ENCODE data around the gene STIL. TPM values are rescaled to one million over a fixed set of nuclear protein-coding genes. Genes with fewer than 3 reads are reported as not detected.

The STIL gene
- total RNA-seq, 4 donors from 2014 or later = 3.4 to 16.3 (median 6.5) TPM

DNA sequence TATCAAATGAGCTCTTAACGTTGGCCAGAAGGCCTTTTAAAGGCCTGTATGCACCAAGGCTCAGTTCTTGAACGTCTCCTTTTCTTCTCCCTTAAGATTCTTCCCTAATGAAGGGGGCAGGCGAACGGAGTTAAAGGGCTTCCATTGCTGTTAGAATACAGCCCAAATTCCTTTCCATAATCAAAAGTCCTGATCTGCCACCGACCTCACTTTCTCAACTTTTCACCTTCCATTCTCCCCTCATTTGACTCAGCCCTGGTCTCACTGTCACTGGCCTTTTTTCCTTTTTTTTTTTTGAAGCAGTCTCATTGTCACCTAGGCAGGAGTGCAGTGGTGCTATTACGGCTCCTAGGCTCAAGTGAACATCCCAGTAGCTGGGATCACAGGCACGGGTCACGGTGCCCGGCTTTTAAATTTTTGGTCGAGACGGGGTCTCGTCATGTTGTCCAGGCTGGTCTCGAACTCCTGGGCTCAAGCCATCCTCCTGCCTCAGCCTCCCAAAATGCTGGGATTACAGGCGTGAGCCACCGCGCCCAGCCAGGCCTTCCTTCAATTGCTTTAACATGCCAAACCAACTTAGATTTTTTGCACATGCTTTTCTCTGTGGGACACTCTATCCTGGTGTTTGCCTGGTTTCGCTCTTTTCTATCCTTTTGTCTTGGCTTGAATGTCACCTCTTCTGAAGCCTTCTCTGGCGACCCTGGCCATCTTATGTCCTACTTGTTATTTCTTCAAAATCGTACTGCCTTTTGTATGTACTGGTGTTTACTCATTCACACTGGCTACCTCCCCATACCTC lies 19.0 kb upstream of the STIL start:
- Histone ChIP-seq H3K27ac (peak overlapping the region; percentile 99 to 100 (median 99)), H3K27me3 (no peaks in the 10 kb centered on the region), H3K4me3 (peak overlapping the region; percentile 19 to 98 (median 92)), H3K36me3 (no peaks in the 10 kb centered on the region), H3K4me1 (peaks cover 11 to 40% (median 33%) of the 10 kb centered on the region in 4 donors), H3K9me3 (no peaks in the 10 kb centered on the region)
- WGBS, 2 donors (ENCODE audit: low coverage in 1 of 2) = 42 to 46% methylated on average over 19 of the region's 19 CpGs
- intact Hi-C loops (cut with DNase I; ENCODE audit: low total_unique reads) (no loop called here), in situ Hi-C loops (cut with MboI; ENCODE audit: low pct_ligation_motif_present in 1 of 4, low pct_unique_long_range_greater_than_20kb in 1 of 4, low sequenced_read_pairs in 3 of 4) (no loop called here)
- DNase-seq = no peak
- TF ChIP-seq, protein P1, sequence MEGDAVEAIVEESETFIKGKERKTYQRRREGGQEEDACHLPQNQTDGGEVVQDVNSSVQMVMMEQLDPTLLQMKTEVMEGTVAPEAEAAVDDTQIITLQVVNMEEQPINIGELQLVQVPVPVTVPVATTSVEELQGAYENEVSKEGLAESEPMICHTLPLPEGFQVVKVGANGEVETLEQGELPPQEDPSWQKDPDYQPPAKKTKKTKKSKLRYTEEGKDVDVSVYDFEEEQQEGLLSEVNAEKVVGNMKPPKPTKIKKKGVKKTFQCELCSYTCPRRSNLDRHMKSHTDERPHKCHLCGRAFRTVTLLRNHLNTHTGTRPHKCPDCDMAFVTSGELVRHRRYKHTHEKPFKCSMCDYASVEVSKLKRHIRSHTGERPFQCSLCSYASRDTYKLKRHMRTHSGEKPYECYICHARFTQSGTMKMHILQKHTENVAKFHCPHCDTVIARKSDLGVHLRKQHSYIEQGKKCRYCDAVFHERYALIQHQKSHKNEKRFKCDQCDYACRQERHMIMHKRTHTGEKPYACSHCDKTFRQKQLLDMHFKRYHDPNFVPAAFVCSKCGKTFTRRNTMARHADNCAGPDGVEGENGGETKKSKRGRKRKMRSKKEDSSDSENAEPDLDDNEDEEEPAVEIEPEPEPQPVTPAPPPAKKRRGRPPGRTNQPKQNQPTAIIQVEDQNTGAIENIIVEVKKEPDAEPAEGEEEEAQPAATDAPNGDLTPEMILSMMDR (IDR thresholded peaks at IDR 0.05) = no peak
- TF ChIP-seq EP300 (IDR thresholded peaks at IDR 0.05; ENCODE audit: low read depth) (no peak), POLR2AphosphoS5 (IDR thresholded peaks at IDR 0.05) (no peak), POLR2A (IDR thresholded peaks at IDR 0.05) (no peak)

DNA sequence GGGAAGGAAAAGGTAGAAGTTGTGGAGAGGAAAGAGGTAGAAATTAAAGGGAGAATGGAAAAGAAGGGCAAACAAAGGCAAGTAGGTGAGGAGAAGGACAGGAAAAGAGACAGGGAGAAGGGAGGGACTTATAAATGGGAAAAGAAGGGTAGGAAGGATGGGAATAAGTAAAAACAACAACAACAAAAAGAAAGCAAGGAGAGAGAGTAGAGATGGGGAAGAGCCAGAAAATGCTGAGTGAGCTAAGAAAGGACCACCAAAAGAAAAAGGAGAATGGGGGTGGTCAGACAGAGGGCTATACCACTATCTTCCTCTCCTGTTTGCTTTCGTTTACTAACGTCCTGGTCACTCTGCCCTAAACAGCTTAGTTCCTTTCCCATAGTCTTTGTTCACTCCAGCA lies 17.9 kb upstream of the STIL start:
- H3K4me1 ChIP-seq = peaks cover 11 to 35% (median 31%) of the 10 kb centered on the region in 4 donors
- WGBS, 2 donors (ENCODE audit: low coverage in 1 of 2) = 72 to 88% methylated on average over 2 of the region's 2 CpGs
- H3K36me3 ChIP-seq = no peaks in the 10 kb centered on the region
- H3K9me3 ChIP-seq = no peaks in the 10 kb centered on the region
- TF ChIP-seq POLR2A (IDR thresholded peaks at IDR 0.05) (no peak), POLR2AphosphoS5 (IDR thresholded peaks at IDR 0.05) (no peak), EP300 (IDR thresholded peaks at IDR 0.05; ENCODE audit: low read depth) (no peak)
- TF ChIP-seq, protein P1 (IDR thresholded peaks at IDR 0.05) = no peak
- no peak overlapping the region for H3K4me3 ChIP-seq
- H3K27me3 ChIP-seq = no peaks in the 10 kb centered on the region
- in situ Hi-C loops (cut with MboI; ENCODE audit: low pct_ligation_motif_present in 1 of 4, low pct_unique_long_range_greater_than_20kb in 1 of 4, low sequenced_read_pairs in 3 of 4) (no loop called here), intact Hi-C loops (cut with DNase I; ENCODE audit: low total_unique reads) (no loop called here)
- H3K27ac ChIP-seq = peak overlapping the region in 3 of 4 donors; percentile 99 to 100 (median 99)
- no peak for DNase-seq

DNA sequence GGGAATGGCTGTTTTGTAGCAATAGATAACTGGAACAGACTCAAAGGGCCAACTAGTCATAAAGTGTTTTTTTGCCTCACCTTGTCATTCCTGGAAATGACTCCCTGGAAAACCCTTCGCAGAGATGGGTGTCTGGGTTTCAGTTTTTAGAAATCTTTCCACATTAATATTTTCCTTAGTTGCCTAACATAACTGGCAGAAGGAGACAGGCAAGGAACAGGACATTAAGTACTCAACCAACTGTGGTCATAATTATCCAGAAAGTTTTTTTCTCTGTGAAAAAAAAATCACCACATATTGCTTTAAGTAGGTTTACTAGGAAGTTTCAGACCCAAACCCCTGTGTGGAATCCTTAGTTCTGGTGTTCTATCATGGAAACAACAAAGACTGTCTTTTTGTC lies 16.3 kb upstream of the STIL start:
- no peak for DNase-seq
- peaks cover 11 to 28% (median 21%) of the 10 kb centered on the region in 4 donors for H3K4me1 ChIP-seq
- H3K9me3 ChIP-seq = no peaks in the 10 kb centered on the region
- intact Hi-C loops (cut with DNase I; ENCODE audit: low total_unique reads) = no loop called here
- H3K4me3 ChIP-seq = no peak overlapping the region
- H3K36me3 ChIP-seq = no peaks in the 10 kb centered on the region
- 63 to 75% methylated on average over 1 of the region's 1 CpG for WGBS, 2 donors (ENCODE audit: low coverage in 1 of 2)
- TF ChIP-seq, protein P1 (IDR thresholded peaks at IDR 0.05) = no peak
- TF ChIP-seq POLR2AphosphoS5 (IDR thresholded peaks at IDR 0.05) (no peak), POLR2A (IDR thresholded peaks at IDR 0.05) (no peak), EP300 (IDR thresholded peaks at IDR 0.05; ENCODE audit: low read depth) (no peak)
- in situ Hi-C loops (cut with MboI; ENCODE audit: low pct_ligation_motif_present in 1 of 4, low pct_unique_long_range_greater_than_20kb in 1 of 4, low sequenced_read_pairs in 3 of 4) = no loop called here
- H3K27ac ChIP-seq = no peak overlapping the region
- no peaks in the 10 kb centered on the region for H3K27me3 ChIP-seq

DNA sequence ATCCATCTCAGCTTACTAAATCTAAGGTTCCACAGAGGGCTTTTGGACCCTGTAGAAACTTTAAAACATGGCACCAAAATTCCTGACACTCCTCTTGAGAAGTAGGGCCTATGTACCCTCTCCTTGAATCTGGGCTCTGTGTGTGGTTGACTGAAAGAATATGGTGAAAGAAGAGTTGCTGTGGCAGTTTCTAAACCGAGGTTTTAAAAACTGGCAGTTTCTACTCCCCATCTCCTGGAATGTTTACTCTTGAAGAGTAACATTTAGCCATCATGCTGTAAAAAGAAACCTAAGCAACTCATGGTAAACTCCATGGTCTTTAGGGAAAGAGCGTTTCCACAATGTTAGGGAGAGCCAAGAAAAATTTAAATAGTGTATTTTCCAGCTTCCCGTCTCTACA lies 15.0 kb upstream of the STIL start:
- no peaks in the 10 kb centered on the region for H3K27me3 ChIP-seq
- no peaks in the 10 kb centered on the region for H3K36me3 ChIP-seq
- H3K9me3 ChIP-seq = no peaks in the 10 kb centered on the region
- TF ChIP-seq, protein P1 (IDR thresholded peaks at IDR 0.05) = no peak
- TF ChIP-seq POLR2AphosphoS5 (IDR thresholded peaks at IDR 0.05) = no peak
- no peak for TF ChIP-seq POLR2A (IDR thresholded peaks at IDR 0.05)
- no peak for TF ChIP-seq EP300 (IDR thresholded peaks at IDR 0.05; ENCODE audit: low read depth)
- no peak for DNase-seq
- no peak overlapping the region for H3K4me3 ChIP-seq
- H3K4me1 ChIP-seq = peaks cover 11 to 34% (median 24%) of the 10 kb centered on the region in 4 donors
- WGBS, 2 donors (ENCODE audit: low coverage in 1 of 2) = 75% methylated on average over 3 of the region's 3 CpGs
- intact Hi-C loops (cut with DNase I; ENCODE audit: low total_unique reads) = no loop called here
- H3K27ac ChIP-seq = no peak overlapping the region
- in situ Hi-C loops (cut with MboI; ENCODE audit: low pct_ligation_motif_present in 1 of 4, low pct_unique_long_range_greater_than_20kb in 1 of 4, low sequenced_read_pairs in 3 of 4) = no loop called here

All from transverse colon (tissue), 4 donors.